GM23338 (cell line): Measurements from ENCODE around the gene ESRP2. TPM values are rescaled to one million over a fixed set of nuclear protein-coding genes. Genes with fewer than 3 reads are reported as not detected.

Source experiments
- ATAC-seq: fragments of 200-7000 bp; cut with Tn5 transposase; 3 replicates; pipeline ENCODE4 v1.9.1; 2020
- DNase-seq: peaks from one replicate; pipeline ENCODE4 v3.0.0-alpha.2; 2015; ENCODE audit warnings: low spot score
- H2AFZ ChIP-seq: fragments of 200-600 bp; sonication (generic); 2 replicates; pipeline ENCODE4 v1.8.0; 2016; ENCODE audit warnings: antibody characterized with exemption, mild to moderate bottlenecking, moderate library complexity
- H3F3A ChIP-seq: fragments of 200-600 bp; sonication (generic); replicated peaks from 2 replicates; pipeline ENCODE4 v1.8.0; 2017; ENCODE audit warnings: antibody characterized with exemption, mixed run types, low read depth
- H3K27ac ChIP-seq: fragments of 200-600 bp; sonication (generic); 2 replicates; pipeline ENCODE4 v1.6.1; 2016; ENCODE audit warnings: low read depth
- H3K27me3 ChIP-seq: fragments of 200-600 bp; sonication (generic); 2 replicates; pipeline ENCODE4 v1.8.0; 2016; ENCODE audit warnings: mild to moderate bottlenecking, mixed run types, moderate library complexity; ENCODE audit not compliant: insufficient read depth
- H3K36me3 ChIP-seq: fragments of 200-600 bp; sonication (generic); 2 replicates; pipeline ENCODE4 v1.8.0; 2016; ENCODE audit warnings: mild to moderate bottlenecking; ENCODE audit not compliant: insufficient read depth
- H3K4me1 ChIP-seq: fragments of 200-600 bp; sonication (generic); 2 replicates; pipeline ENCODE4 v1.8.0; 2016; ENCODE audit warnings: mild to moderate bottlenecking, moderate library complexity; ENCODE audit not compliant: insufficient read depth
- H3K4me2 ChIP-seq: fragments of 200-600 bp; sonication (generic); 2 replicates; pipeline ENCODE4 v1.7.1; 2017; ENCODE audit warnings: mixed run types
- H3K4me3 ChIP-seq: fragments of 200-600 bp; sonication (generic); 2 replicates; pipeline ENCODE4 v1.6.1; 2016; ENCODE audit warnings: mixed run types
- H3K79me2 ChIP-seq: fragments of 200-600 bp; sonication (generic); replicated peaks from 2 replicates; pipeline ENCODE4 v1.8.0; 2017; ENCODE audit warnings: mild to moderate bottlenecking; ENCODE audit not compliant: insufficient read depth
- H3K9me2 ChIP-seq: fragments of 200-600 bp; sonication (generic); 2 replicates; pipeline ENCODE4 v1.8.0; 2017; ENCODE audit not compliant: insufficient read depth
- H4K20me1 ChIP-seq: fragments of 200-600 bp; sonication (generic); replicated peaks from 2 replicates; pipeline ENCODE4 v1.8.0; 2017; ENCODE audit warnings: mild to moderate bottlenecking; ENCODE audit not compliant: insufficient read depth
- H3K27ac Mint-ChIP-seq: 2 replicates; pipeline ENCODE4 v1.8.0; 2020; ENCODE audit warnings: inconsistent platforms, mild to moderate bottlenecking, moderate library complexity, mixed read lengths
- H3K27me3 Mint-ChIP-seq: 3 replicates; pipeline ENCODE4 v1.8.0; 2022; ENCODE audit warnings: low read depth, mild to moderate bottlenecking, moderate library complexity, mixed read lengths, inconsistent platforms; ENCODE audit not compliant: insufficient read depth, poor library complexity
- H3K36me3 Mint-ChIP-seq: 3 replicates; pipeline ENCODE4 v1.8.0; 2021; ENCODE audit warnings: low read depth, mild to moderate bottlenecking, inconsistent platforms, moderate library complexity, mixed read lengths
- H3K4me1 Mint-ChIP-seq: 3 replicates; pipeline ENCODE4 v1.8.0; 2020; ENCODE audit warnings: mild to moderate bottlenecking, inconsistent platforms, mixed read lengths
- H3K4me3 Mint-ChIP-seq: 3 replicates; pipeline ENCODE4 v1.8.0; 2021; ENCODE audit warnings: moderate library complexity, mild to moderate bottlenecking, inconsistent platforms, mixed read lengths
- H3K9me3 Mint-ChIP-seq: 3 replicates; pipeline ENCODE4 v1.8.0; 2020; ENCODE audit warnings: moderate library complexity, mild to moderate bottlenecking, inconsistent platforms, mixed read lengths
- CREB1 ChIP-seq: fragments of 250-450 bp; sonication (Bioruptor Pico); IDR thresholded peaks from 2 replicates; pipeline ENCODE4 v1.5.0; 2020; ENCODE audit warnings: low read depth, mild to moderate bottlenecking, moderate library complexity
- JUNB ChIP-seq: IDR thresholded peaks from one replicate; pipeline ENCODE4 v1.6.1; 2016; ENCODE audit warnings: antibody characterized with exemption; ENCODE audit not compliant: unreplicated experiment
- POLR2AphosphoS5 ChIP-seq: IDR thresholded peaks from 2 replicates; pipeline ENCODE4 v1.6.1; 2016; ENCODE audit warnings: antibody characterized with exemption, low read depth
- STAT1 ChIP-seq: IDR thresholded peaks from one replicate; pipeline ENCODE4 v1.6.1; 2016; ENCODE audit warnings: antibody characterized with exemption; ENCODE audit not compliant: unreplicated experiment
- ZNF114 ChIP-seq: fragments of 250-450 bp; sonication (Bioruptor Pico); IDR thresholded peaks from 2 replicates; pipeline ENCODE4 v1.5.0; 2020; ENCODE audit warnings: mild to moderate bottlenecking, moderate library complexity
- polyA plus RNA-seq: library from polyadenylated mRNA; unstranded; fragments of >200 nt; fragmentation: Nextera tagmentation; extraction: Ambion mirVana; gene quantifications from 2 replicates; pipeline ENCODE4 v1.2.1, GENCODE V29; 2016
- total RNA-seq: library from RNA; depleted of rRNA; stranded (reverse); fragments of >200 nt; shearing (Covaris generic); gene quantifications from 2 replicates; pipeline ENCODE4 v1.2.3, GENCODE V29; 2014
- TF ChIP-seq, protein P1 (sequence below): fragments of 250-450 bp; sonication (Bioruptor Pico); IDR thresholded peaks from 2 replicates; pipeline ENCODE4 v1.5.0; 2020; ENCODE audit warnings: mild to moderate bottlenecking, moderate library complexity

ESRP2 gene
- total and polyA plus RNA-seq, 2 experiments from 2014 or later: 16.2 to 44.0 TPM

GRCh38 chr16:68227850-68228553 is 7.9 kb downstream of the ESRP2 start:
- Histone ChIP-seq H3K4me2 (no peak overlapping the region), H3K4me1 (no peaks in the 10 kb centered on the region), H3K36me3 (peaks cover 7% of the 10 kb centered on the region; the same call in 1 of the 2 replicates), H3K4me3 (no peak overlapping the region), H2AFZ (no peak overlapping the region), H3K27me3 (no peaks in the 10 kb centered on the region), H3K79me2 (peaks cover 4% of the 10 kb centered on the region; the same call in 1 of the 2 replicates), H3F3A (peaks cover 9% of the 10 kb centered on the region; the same call in 1 of the 2 replicates), H3K27ac (peak overlapping the region; percentile 48; the same call in 1 of the 2 replicates), H3K9me2 (no peaks in the 10 kb centered on the region), H4K20me1 (peaks cover 5% of the 10 kb centered on the region)
- Mint-ChIP-seq H3K4me1 (peaks cover 4% of the 10 kb centered on the region; the same call in 2 of the 3 replicates), H3K4me3 (no peak overlapping the region), H3K9me3 (no peaks in the 10 kb centered on the region), H3K27ac (no peak overlapping the region), H3K36me3 (peaks cover 43% of the 10 kb centered on the region), H3K27me3 (peaks cover 4% of the 10 kb centered on the region)
- TF ChIP-seq, protein P1, sequence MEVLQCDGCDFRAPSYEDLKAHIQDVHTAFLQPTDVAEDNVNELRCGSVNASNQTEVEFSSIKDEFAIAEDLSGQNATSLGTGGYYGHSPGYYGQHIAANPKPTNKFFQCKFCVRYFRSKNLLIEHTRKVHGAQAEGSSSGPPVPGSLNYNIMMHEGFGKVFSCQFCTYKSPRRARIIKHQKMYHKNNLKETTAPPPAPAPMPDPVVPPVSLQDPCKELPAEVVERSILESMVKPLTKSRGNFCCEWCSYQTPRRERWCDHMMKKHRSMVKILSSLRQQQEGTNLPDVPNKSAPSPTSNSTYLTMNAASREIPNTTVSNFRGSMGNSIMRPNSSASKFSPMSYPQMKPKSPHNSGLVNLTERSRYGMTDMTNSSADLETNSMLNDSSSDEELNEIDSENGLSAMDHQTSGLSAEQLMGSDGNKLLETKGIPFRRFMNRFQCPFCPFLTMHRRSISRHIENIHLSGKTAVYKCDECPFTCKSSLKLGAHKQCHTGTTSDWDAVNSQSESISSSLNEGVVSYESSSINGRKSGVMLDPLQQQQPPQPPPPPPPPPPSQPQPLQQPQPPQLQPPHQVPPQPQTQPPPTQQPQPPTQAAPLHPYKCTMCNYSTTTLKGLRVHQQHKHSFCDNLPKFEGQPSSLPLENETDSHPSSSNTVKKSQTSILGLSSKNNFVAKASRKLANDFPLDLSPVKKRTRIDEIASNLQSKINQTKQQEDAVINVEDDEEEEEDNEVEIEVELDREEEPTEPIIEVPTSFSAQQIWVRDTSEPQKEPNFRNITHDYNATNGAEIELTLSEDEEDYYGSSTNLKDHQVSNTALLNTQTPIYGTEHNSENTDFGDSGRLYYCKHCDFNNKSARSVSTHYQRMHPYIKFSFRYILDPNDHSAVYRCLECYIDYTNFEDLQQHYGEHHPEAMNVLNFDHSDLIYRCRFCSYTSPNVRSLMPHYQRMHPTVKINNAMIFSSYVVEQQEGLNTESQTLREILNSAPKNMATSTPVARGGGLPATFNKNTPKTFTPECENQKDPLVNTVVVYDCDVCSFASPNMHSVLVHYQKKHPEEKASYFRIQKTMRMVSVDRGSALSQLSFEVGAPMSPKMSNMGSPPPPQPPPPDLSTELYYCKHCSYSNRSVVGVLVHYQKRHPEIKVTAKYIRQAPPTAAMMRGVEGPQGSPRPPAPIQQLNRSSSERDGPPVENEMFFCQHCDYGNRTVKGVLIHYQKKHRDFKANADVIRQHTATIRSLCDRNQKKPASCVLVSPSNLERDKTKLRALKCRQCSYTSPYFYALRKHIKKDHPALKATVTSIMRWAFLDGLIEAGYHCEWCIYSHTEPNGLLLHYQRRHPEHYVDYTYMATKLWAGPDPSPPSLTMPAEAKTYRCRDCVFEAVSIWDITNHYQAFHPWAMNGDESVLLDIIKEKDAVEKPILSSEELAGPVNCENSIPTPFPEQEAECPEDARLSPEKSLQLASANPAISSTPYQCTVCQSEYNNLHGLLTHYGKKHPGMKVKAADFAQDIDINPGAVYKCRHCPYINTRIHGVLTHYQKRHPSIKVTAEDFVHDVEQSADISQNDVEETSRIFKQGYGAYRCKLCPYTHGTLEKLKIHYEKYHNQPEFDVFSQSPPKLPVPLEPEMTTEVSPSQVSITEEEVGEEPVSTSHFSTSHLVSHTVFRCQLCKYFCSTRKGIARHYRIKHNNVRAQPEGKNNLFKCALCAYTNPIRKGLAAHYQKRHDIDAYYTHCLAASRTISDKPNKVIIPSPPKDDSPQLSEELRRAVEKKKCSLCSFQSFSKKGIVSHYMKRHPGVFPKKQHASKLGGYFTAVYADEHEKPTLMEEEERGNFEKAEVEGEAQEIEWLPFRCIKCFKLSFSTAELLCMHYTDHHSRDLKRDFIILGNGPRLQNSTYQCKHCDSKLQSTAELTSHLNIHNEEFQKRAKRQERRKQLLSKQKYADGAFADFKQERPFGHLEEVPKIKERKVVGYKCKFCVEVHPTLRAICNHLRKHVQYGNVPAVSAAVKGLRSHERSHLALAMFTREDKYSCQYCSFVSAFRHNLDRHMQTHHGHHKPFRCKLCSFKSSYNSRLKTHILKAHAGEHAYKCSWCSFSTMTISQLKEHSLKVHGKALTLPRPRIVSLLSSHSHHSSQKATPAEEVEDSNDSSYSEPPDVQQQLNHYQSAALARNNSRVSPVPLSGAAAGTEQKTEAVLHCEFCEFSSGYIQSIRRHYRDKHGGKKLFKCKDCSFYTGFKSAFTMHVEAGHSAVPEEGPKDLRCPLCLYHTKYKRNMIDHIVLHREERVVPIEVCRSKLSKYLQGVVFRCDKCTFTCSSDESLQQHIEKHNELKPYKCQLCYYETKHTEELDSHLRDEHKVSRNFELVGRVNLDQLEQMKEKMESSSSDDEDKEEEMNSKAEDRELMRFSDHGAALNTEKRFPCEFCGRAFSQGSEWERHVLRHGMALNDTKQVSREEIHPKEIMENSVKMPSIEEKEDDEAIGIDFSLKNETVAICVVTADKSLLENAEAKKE (CRISPR knock-in tag): no peak
- 0 out of 2 replicates have a peak, but pooled peaks have one; percentile 2 for TF ChIP-seq POLR2AphosphoS5
- TF ChIP-seq CREB1 (CRISPR knock-in tag): no peak
- no peak for DNase-seq
- no peak for ATAC-seq

DNA sequence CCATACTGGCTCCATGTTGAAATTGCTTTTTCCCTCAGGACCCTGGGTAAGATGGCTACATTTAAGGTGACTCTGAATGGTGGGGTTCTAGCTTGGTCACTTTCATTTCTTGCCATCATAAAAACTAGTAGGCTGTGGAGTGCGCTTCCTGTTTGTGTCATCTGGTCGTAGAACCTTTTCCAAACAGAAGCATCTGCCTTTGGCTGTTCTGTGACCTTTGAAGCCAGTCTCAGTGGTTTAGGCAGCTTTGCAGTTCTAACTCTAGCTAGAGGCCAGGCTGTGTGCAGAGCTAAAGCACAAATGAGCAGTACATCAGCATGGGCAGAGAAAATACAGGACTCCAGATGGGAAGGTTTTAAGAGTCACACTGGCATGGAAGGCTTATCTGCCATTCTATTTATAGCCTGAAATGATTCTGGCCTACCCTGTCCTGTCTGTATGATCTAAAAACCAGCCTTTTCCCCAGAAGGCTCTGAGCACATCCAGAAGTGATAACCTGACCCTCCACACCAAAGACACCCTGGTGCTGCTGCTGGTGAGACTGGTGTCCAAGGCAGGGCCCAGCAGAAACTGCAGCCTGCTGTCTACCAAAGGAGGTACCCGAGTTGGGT is 8.6 kb downstream of the ESRP2 start:
- DNase-seq (no peak), ATAC-seq (no peak)
- H3K4me1 Mint-ChIP-seq: peaks cover 2% of the 10 kb centered on the region; the same call in 2 of the 3 replicates
- Histone ChIP-seq H3K27me3 (no peaks in the 10 kb centered on the region), H3K27ac (peak overlapping the region; percentile 48), H2AFZ (no peak overlapping the region), H3K4me3 (no peak overlapping the region), H3K9me2 (no peaks in the 10 kb centered on the region), H3F3A (peaks cover 9% of the 10 kb centered on the region; the same call in 1 of the 2 replicates), H3K36me3 (peaks cover 4% of the 10 kb centered on the region; the same call in 1 of the 2 replicates), H4K20me1 (no peaks in the 10 kb centered on the region; the same call in 1 of the 2 replicates), H3K79me2 (no peaks in the 10 kb centered on the region), H3K4me2 (no peak overlapping the region), H3K4me1 (no peaks in the 10 kb centered on the region; the same call in 1 of the 2 replicates)
- peaks cover 4% of the 10 kb centered on the region for H3K27me3 Mint-ChIP-seq
- H3K36me3 Mint-ChIP-seq: peaks cover 37% of the 10 kb centered on the region
- no peak overlapping the region for H3K4me3 Mint-ChIP-seq
- no peak overlapping the region for H3K27ac Mint-ChIP-seq
- no peaks in the 10 kb centered on the region for H3K9me3 Mint-ChIP-seq
- no peak for TF ChIP-seq STAT1
- TF ChIP-seq POLR2AphosphoS5: no peak
- TF ChIP-seq JUNB: no peak
- no peak for TF ChIP-seq ZNF114 (CRISPR knock-in tag)
